H1 (cell line): ENCODE results near the gene FRMD4A. TPM values are rescaled to one million over a fixed set of nuclear protein-coding genes. Genes with fewer than 3 reads are reported as not detected.

ENCODE experiments used
- CTBP2 ChIP-seq: IDR thresholded peaks from 2 replicates; pipeline ENCODE4 v1.7.0; 2011; ENCODE audit warnings: borderline replicate concordance, mild to moderate bottlenecking, moderate library complexity, mixed read lengths, low read length; ENCODE audit not compliant: insufficient read depth, insufficient read length
- RXRA ChIP-seq: IDR thresholded peaks from 2 replicates; pipeline ENCODE4 v1.6.1; 2011; ENCODE audit warnings: low read depth, mild to moderate bottlenecking, low read length, moderate library complexity; ENCODE audit not compliant: insufficient read depth
- polyA plus RNA-seq, 7 experiments: library from polyadenylated mRNA; depleted of rRNA in 3 of 7; stranded (reverse) in 5 of 7; unstranded in 2 of 7; fragments of >200 nt in 5 of 7; fragments of 200-250 nt in 2 of 7; gene quantifications; 1 replicate in 5 of 7; 2 replicates in 1 of 7; 4 replicates in 1 of 7; pipeline versions ENCODE4 v1.2.1 to v1.2.3, GENCODE V29; 2011 to 2013; ENCODE audit warnings: missing spikeins in 2 of 7, mixed read lengths in 2 of 7
- total RNA-seq: library from RNA; stranded (reverse); fragmentation: NEBNext Ultra II Directional; extraction: Animal tissue kit (Norgen Biotek cat#: 25700); gene quantifications from 2 replicates; pipeline ENCODE4 v1.2.1, GENCODE V29; 2021

Gene FRMD4A
- total and polyA plus RNA-seq, 2 of the 8 experiments (the other 6 are each of a cell fraction or from before 2014, with no cell fraction given) = 38.6 to 39.6 TPM

DNA sequence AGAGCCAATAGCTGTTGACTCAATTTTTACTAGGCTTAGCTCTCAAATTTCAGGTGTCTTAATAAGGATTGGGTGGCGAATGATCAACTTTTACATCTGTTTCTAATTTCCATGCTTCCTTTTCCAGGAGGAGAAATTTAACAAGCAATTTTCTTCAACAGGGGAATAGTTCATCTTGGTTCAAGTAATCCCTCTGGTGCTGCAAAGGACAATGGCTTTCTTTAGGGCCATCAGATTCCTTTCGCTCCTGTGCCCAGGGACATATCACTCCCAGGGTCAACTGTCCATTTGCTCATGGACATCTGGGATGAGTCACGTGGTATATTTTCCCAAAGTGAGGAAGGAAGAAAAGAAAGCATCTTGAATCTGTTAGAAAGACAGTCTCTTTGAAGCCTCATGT lies 313.3 kb downstream of the FRMD4A start (continued):
- no peak for TF ChIP-seq CTBP2
- TF ChIP-seq RXRA = no peak
- TF ChIP-seq, all 59 proteins: peak for 0
